T-helper 1 cell (primary cell): ENCODE data around the gene QRFP.

ENCODE experiments used
- DNase-seq, 5 donors: peaks; one replicate each; pipeline ENCODE4 v3.0.0-alpha.2; 2012 to 2020
- total RNA-seq, 4 donors: gene quantifications; one replicate each; lab custom pipeline; 2026; lab: John Stamatoyannopoulos, UW

Gene QRFP, protein sequence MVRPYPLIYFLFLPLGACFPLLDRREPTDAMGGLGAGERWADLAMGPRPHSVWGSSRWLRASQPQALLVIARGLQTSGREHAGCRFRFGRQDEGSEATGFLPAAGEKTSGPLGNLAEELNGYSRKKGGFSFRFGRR
- 0 reads per million in 4 donors for total RNA-seq

DNA sequence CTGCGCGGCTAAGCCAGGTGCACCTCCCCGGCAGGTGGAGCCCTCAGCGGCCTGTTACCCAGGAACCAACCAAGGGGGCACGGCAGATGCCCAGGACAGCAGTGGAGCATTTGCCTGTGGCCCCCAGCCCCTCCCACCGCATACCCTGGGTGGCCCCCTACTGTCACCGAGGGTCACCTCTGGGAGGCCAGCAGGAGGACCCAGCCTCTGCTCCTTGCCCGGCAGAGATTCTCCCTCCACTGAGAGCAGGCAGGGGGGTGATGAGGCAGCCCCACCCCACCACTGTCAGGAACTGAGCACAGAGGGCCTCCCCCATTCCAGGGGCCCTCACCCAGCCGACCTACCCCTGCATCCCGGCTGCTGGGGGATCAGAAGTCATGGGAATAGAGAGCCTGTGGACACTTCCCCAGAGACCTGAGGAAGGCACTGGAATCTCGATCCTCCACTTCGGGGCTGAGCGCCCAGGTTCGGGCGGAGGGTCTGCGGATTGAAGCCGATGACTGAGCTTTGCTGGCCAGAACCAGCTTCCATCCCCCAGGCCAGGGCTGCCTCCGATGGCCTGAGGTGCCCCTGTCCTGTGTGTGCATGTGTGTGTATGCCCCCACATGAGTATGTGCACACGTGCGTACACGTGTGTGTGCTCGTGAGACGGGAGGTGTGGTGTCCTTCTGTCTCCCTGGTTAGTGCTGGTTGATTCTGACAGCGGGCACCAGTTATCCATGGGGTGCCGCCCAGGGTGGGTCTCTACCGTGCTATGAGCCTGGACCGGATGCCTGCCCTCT is at the start of gene QRFP:
QRFP (minus strand) TSS at position 580 of the 782 bp plus-strand sequence. CDS start 2,974 bp downstream, outside the sequence.
- no peak for DNase-seq

DNA sequence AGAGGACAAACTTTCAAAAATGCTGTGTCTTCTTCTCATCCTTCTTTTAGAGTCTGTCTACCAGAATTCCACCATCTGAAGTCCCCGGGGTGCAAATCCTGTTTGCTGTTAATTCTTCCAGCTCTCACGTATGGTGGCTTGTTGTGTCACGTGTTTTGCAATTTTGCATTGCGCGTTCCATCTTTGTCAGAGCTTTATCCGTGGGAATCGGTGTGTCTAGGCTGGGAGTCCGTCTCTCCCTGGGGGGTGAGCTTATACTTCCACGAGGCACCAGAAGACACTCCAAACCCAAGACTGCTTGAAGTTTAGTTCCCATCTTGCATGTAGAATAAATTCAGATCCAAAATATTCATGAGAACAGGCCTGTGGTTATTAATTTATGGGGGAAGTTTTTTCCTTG is 48.6 kb upstream of the QRFP start:
- no peak for DNase-seq

DNA sequence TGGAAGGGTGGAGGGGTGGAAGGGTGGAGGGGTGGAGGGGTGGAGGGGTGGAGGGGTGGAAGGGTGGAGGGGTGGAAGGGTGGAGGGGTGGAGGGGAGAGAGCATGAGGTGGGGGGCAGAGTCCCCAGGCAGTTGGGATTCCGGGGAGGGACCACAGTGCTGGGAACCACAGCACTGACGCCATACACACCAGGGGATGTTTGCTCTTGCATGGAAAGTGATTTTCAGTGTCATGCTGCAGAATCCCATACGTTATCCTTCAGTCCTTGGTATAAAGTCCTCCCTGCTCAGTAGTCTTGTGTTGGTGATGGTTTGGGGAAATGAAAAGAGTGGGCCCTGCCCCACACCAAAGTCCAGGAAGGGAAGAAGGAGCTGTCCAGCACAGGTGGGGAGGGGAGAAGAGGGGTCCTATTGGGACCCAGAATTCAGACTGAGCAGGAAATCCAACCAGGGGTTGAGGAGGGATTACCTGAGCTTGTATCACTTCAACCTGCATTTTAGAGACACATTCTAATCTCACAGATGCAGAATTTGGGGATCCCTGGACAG is 48.0 kb upstream of the QRFP start:
- no peak for DNase-seq

DNA sequence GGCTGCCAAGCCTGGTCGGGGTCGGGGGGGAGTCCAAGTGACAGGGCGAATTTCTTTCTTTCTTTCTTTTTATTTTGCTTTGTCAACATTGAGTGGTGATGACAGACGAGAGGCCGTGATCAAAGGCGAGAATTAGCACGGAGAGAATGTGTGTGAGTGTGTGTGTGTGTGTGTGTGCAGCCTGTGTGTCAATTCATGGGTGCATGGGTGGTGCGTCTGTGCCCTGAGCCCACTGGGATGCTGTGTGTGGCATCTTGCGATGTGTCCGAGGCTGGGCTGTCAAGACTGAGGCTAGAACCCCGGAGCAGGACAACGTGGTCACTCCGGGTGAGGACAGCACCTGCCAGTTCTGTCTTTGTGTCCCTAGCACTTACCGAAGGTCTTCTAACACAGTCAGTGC is 47.2 kb upstream of the QRFP start:
- no peak for DNase-seq

DNA sequence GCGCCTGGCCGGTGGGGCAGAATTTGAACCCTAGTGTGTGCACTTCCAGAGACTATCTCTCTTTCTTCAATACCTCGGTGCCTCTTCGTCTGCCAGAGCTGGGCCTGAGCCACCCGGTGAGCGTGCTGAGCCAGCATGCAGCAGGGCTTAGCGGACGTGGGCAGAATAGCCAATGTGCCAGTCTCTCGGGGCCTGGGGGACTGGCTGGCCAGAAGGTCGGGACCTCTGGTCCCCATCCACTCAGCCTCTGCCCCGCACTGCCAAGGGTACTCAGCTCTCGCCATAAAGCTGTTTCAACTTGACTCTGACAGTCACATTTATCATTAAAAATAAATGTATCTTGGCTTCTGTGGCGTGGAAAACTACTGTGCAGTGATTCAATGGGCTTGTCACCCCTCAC is 46.6 kb upstream of the QRFP start:
- DNase-seq: no peak

DNA sequence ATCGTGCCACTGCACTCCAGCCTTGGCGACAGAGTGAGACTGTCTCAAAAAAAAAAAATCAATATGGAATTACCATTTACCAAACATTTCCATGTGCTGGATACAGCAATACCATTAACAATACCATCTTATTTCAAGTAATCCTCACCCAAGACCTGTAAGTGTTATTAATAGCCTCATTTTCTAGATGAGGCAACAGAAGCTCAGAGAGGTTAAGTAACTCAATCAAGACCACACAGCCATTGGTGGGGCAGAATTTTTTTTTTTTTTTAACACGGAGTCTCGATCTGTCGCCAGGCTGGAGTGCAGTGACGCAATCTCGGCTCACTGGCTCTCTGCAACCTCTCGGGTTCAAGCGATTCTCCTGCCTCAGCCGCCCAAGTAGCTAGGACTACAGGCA is 46.1 kb upstream of the QRFP start:
- no peak for DNase-seq

DNA sequence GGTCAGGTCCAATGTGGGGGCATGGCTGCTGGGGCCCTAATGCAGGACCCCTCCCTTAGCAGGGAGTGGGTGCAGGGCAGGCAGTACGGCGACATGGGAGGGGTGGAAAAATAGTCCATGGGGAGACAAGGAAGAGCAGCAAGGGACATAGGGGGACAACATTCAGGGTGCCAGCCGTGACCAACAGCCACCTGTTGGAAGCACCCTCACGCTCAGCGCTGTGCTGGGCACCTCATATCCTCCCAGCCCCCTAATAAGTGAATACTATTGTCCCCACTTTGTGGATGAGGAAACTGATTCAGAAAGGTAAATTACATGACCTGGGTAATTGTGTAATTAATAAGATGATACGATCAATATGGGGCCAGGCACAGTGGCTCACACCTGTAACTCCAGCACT is 45.5 kb upstream of the QRFP start:
- DNase-seq: no peak

DNA sequence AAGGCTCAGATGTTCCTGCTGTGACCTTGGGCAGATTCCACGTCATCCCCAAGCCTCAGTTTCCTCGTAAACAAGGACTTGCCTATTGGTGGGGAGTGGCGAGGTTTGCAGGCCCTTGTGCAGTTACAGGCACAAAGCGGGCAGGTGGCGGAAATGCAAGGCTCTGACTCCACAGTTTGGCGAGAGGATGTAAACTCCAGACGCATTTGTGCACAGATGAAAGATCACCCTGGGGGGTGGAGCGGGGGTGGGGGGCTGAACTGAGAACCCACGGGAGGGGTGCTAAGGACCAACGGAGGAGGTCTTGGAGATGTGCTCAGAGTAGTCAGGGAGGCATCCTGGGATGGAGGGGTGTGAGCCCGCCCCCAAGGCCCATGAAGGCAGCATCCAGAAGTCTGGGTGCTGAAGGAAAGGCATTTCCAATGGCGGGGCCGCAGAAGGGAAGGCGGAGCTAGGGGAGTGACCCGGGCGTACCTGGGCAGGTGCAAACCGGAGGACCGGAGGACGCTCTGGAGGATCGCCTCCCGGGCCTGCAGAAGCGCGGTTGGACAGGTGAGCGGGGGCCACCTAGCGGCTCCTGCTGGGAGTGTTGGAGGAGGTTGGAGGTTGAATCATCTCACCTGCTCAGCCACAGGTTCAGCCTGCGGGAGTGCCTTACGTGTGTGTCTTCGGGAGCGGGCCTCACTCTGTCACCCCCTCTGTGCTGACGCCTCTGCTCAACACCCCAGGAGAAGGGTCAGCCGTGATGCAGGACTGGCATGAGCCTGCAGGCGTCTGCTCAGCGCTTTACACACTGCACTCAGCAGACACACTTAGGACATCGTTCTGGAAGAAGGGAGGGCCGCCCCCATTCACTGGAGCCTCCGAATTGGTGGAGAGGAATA is 44.3 kb upstream of the QRFP start:
- peak; percentile 46 to 59 (median 55) for DNase-seq

DNA sequence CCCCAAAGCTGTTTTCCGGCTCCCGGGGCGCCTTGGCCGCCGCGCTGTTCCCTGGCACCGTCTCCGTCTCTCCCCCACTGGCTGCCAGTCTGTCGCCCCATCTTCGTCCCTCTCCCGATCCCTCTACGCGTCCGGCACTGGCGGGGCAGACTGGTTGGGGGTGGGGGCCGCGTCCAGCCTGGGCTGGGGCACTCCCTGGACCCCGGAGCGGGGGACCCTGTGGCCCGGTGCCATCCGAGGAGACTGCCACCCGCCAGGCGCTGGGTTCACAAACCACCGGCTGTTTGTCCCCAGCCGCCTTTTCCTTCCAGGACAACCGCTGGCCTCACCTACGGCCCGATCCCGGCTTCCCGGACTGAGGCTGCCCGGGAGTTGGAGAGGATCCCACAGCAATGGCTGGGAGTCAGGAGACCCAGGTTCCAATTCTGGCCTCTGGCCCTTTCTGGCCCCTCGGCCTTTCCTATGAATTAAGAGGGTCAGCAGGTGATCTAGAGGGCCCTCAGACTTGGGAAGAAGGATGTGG is 43.5 kb upstream of the QRFP start:
- DNase-seq: no peak

DNA sequence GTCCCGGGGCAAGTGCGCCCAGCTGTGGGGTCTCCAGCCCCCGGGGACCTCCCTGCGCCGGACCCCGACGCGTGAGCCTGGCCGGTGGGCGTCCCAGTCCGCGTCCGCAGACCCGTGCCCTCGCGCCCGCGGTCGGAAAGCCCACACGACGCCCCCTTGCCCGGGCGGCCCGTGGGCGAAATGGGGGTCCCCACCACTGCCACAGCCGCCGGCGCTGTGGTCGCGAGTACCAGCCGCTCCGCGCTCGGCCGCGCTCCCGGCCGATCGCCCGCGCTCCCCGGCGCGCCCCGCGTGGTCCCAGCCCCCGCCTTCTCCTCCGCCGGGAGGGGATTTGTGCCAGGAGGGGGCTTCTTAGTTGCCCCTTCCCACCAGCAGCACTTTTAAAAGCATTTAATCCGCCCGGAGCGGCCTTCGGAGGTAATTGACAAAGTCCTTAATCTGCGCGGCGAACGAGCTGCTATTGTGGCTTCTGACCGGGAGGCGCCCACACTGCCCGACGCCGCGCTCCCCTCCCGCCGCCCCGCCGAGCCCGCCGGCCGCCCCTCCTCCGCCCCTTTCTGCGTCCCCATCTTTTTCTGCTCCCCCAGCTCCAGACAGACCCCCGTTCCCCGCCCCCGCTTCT is 42.9 kb upstream of the QRFP start:
- no peak for DNase-seq

DNA sequence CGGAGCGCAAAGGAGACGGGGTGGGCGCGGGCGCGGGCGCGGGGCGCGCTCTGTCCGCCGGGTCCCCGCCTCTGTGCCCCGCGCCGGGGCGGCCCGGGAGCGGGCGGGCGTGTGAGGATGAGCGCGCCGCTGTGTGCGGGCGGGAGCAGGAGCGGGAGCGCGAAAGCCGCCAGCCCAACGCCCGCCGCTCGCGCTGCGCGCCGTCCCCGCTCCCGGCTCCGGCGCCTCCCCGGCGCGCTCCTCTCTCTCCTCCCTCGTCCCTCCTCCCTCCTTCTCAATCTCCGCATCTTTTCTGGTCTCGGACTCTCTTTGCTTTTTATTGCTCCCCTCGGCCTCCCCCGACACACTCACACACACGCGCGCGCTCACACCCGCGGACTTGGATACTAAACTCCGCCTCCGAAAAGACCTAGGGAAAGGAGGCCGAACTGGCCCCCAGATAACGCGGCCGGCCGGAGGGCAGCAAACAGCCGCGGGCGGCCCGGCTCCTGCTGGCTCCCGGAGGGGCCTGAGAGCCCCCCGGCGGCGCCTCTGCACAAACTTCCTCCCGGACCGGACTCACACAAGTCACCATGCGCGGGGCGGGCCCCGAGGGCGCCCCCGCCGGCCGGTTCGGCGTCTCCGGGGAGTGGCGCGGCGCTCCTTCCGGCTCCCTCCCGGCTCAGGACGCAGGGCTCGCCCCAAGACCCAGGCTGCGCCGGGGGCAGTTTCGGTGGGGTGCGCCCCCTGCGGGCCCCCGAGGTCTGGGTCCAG is 42.2 kb upstream of the QRFP start, which contains the start of gene FIBCD1:
FIBCD1 (minus strand) TSS at position 596 of the 753 bp plus-strand sequence. CDS start 640 bp downstream, outside the sequence.
- peak in 1 of 5 donors; percentile 9 for DNase-seq

DNA sequence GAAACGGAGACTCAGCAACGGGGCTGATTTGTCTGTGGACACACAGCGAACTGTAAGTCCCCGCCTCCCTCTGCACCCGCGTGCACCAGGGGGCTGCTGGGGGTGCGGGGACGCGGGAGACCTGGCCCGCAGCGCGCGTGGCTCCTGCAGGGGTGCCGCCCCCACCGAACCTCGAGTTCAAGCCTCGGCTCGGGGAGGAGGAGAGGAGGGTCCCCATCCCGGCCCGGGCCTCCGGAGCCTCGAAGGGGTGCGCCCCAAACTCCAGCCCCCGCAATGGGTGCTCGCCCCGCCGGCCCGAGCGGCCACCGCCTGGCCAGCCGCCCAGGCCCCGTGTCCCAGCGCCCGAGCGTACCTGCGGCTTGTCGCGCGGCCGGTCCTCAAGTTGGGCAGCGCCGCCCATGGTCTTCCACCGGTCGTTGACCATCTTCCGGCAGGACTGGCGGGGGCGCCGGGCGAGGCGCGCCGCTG is 41.6 kb upstream of the QRFP start:
- no peak for DNase-seq

DNA sequence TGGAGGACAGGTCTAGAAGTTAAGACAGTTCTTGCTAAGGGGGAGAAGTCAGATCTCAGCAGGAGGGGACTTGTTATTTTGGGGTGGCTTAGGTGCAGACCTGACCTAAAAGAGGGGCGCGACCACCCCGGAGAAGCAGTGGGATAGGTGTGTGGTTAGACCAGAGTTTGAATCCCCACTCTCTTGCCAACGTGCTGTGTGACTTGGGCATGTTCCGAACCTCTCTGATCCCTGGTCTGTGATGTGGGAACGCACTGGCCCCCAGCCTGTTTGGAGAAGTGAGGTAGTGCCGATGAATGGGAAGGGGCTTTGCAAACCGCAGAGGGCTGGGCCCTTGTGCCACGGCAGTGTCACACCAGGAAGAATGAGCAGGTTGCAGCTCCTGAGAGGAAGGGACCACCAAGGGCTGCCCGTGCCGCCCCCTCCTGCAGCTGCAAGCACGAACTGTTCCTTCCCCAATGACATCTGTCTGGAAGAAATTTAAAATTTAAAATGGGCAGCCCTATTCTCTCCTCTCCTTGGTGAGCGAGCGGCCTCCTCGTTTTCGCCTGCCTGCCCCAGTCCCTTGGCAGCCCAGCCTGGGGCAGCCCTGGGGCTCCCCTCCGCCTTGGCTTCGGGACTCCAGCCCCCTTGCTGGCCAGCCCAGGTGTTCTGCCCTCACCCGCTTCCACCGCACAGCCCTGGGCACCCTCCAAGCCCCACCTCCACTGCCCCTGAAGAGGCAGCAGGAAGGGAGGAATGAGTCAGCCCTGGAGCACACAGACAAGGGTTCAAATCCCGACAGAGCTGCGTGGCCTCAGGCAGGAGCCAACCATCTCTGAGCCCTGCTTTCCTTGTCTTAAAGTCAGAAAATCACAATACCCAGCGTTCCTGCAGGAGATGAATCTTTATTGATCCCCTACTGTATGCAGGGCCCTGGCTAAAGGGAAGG is 40.8 kb upstream of the QRFP start:
- DNase-seq: no peak

DNA sequence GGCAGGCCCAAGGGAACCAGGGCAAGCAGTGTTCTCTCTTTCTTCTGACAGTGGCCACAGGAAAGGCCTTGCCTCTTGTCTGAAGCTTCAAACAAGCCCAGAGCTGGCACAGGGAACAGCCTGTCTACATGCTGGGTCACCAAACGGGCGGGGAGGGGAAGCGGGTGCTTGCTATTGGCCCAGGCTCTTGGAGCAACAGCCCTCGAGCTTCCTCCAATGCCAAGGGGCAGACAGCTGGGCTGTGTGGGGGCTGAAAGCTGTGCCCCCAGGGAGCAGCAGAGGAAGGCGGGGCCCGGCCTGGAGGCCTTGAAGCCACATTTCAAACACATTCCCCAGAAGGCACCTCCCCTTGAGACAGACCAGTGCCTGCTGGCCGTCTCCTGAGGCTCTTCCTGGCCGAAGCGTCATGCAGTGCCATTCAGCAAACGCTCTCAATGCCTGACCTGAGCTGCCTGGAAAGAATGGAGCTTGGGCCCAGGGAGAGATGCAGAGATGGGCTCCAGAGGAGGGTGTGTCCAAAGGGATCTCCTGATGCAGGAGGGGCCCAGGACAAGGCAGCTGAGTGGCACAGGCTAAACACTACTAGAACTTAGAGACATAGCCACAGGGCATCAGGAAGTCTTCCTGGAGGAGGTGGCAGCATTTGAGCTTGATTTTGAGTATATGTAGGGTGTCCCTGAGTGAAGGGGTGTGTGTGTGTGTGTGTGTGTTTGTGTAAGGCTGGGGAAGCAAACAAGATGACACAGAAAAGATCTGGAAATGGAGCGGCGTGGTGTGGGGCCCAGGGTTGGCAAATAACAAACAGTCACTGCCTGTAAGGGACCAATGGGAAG is 39.9 kb upstream of the QRFP start:
- DNase-seq: no peak

DNA sequence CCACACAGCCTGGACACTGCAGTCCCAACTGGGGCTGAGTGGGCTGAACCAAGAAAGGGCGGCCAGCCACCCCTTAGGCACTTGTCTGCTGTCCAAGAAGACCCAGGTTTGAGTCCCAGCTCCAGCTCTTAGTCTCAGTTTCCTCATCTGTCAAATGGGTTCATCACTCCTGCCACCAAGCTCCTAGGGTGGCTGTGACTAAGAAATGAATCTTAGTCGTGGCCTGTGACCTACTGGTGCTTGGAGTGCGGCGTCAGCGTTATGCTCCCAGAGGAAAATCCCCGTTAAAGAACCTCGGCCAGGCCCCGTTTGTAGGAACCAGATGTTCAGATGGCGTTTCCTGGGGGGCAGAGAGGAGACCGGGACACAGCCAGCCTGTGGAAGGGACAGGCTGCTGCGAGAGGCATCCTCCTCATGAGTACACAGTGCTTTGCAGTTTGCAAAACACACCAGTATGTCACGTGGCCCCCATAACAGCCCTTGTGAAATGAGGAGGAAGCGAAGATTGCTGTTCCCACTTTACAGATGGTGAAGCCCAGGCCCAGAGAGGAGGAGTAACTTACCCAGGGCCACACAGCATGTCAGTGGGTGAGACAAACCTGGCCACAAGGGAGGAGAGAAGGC is 39.1 kb upstream of the QRFP start:
- no peak for DNase-seq

DNA sequence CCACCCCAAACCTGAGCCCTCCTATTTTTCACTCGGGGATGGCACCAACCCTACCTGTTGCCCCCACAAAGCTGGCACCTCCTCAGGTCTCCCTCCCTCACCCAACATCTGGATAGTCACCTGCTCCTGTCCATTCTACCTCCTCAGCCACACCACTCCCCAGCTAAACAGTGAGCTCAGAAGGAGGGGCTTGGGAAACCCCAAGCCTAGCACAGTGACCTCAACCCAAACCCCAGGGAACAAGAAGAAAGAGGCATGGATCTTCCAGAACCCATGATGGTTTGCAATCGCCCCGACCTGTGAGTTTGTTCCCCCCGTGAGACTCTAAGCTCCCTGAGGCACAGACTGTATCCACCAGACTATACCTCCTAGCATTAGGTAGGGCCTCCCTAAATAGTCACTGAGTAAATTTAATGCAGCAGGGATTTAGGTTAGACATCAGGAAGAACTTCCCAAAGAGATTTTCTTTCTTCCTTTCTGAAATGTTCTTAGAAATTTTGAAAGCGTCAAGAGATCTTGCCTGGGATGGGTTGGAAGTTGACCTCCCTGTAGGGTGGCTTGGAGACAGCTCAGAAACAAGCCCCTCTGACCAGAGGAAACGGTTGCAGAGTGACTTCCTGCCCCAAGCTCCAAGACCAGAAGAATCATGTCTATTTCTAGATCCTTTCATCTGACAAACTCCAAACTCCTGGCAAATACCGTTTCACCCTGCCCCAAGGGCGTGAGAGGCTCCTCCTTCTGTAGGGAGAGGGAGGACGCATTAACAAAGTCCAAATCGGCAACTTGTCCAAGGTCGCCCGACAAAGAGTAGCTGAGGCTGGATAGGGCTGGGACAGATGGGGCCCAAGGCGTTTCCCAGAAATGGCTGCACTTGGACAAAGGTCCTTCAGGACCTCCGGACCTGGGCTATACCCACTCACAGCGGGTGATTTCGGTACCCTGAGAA is 38.4 kb upstream of the QRFP start:
- DNase-seq: no peak

DNA sequence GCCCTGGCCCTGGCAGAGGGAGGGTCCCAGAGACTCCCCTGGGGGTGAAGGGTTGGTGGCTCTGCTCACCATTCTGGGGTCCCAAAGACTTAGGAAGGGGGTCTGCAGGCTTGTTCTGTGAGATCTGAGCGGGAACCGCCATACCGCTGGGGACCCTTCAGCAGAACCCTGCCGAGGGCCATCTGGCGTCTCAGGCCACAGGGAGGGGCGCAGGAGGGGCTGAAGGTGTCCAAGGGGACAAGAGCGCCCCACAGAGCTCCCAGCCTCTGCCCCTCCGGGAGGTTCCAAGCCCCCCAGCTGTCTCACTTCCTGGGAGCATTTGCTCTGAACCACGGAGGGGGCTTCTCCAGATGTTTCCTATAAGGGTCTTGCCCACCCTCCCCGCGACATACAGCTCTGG is 37.6 kb upstream of the QRFP start:
- DNase-seq: no peak
